G401 (cell line): ENCODE data around the gene MTG1. TPM values are rescaled to one million over a fixed set of nuclear protein-coding genes. Genes with fewer than 3 reads are reported as not detected.
"Not testable (repeated sequence)": the region's sequence is repeated elsewhere in the genome, so short reads cannot be mapped to it uniquely, and the experiment has no call there.

Experiments
- DNase-seq: peaks from one replicate; pipeline ENCODE4 v3.0.0-alpha.2; 2015; ENCODE audit warnings: low spot score
- in situ Hi-C: cut with HindIII; loops from 2 replicates; pipeline ENCODE4 v1.10.0; 2016; ENCODE audit warnings: low sequenced_read_pairs, mixed read lengths
- total RNA-seq: library from RNA; depleted of rRNA; stranded (reverse); fragments of >200 nt; shearing (Covaris generic); gene quantifications from 2 replicates; pipeline ENCODE4 v1.2.3, GENCODE V29; 2014

MTG1 gene
- total RNA-seq, 1 experiment from 2014 or later = 66.8 TPM

- no peak for DNase-seq
- in situ Hi-C loops = no loop called here
Measured at GRCh38 chr10:133358162-133358924, 35.6 kb upstream of the MTG1 start.

DNA sequence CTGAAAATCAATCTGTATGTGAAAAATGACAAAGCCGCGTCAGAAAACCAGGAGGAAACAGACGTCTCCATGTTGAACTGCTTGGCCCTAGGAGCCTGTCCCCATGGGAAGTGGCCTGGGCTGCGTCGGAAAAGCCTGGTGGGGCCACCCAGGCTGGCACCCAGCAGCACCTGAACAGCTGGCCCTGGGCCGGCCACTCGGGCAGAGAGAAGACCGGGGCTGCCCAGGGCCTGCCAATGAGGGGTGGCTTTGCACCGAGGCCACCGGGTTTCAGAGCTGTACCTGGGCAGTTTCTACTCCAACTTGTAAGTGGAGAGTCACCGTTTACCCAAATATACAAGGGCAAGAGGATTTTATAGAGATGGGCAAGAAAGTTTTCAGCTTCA lies 35.0 kb upstream of the MTG1 start:
- in situ Hi-C loops = no loop called here
- DNase-seq = no peak

GRCh38 chr10:133359554-133359971 lies 34.4 kb upstream of the MTG1 start:
- in situ Hi-C loops = no loop called here
- DNase-seq = peak; percentile 58

DNA sequence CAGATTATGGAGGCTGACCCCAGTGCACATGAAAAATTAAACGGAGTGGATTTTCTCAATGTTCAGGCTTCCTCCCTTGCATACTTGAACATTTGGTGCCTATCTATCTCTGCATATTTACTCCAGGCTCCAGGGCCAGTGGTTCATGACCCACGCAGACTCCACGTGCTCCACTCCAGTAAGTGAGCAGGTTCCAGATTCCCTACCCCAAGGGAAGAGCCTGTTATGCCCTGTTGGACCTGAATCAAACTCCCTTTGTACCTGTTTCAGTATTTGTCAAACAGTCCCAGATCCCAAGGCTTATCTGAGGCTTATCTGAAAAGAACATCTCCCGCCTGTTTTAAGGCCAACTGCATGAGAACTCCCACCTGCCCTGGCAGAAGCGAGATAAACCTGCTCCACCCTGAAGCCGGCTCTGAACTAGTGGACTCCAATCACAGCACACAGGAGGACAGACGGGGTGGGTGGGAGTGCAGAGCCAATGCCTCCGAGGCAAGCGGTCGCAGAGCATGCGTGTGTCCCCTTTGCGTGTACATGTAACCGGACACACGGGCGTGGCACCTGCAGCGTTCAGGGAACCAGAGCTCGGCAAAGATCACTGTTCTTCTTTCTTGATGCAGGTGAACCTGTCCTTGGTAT lies 33.9 kb upstream of the MTG1 start:
- DNase-seq = no peak
- in situ Hi-C loops = no loop called here

GRCh38 chr10:133361227-133361626 lies 32.7 kb upstream of the MTG1 start:
- in situ Hi-C loops = no loop called here
- DNase-seq = no peak

- in situ Hi-C loops = no loop called here
- DNase-seq = no peak
Measured at GRCh38 chr10:133361773-133362441, 32.0 kb upstream of the MTG1 start.

DNA sequence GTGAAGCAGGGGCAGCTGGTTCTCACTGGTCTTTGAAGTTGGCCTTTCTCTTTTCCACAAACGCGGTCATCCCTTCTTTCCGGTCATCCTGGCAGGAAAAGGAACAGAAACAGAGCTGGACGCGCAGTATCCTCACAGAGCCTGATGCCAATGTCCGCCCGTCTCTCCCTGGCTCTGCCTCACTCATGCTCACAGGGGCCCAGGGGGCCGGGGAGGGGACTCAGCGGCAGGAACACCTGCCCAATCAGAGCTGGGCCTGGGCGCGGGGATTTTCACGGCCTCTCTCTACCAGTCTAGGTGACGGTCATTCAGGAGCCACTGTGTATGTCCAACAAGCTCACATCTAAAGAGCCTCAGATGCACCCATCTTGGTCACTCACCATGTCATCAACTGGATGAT lies 31.1 kb upstream of the MTG1 start:
- DNase-seq = no peak
- in situ Hi-C loops = no loop called here

DNA sequence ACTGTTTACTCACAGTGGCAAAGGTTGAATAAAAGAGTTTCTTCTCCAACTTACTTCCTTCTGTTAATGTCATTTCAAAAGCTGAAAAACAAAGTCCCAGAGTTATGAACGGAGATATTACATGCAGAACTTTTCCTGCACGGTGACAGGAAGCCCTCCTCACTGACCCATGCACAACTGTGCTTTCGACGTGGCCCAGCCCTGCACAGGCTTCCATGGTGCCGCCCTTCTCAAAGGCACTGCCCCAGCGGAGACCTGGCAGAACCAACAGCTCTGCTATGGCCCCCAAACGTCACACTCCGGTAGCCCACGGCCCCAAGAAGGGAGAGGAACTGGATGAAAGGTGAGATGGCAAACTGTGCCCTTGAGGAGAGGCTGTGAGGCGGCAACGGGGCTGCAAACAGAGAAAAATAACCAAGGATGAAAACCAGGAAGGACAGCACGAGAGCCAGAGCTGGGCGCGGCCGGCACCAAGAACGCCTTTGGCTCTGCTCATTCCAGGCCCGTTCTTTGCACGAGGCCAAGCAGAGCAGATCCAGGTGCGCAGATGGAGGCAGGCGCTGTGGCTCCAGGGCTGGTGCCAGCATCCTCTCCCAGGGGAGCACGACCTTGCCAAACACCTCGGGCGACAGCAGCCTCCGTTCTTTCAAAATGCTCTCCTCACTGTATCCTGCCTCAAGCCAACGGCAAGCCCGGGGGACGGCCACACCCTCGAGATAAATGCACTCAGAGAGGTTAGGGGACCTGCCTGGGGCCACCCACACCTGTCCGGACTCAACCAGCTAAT lies 29.1 kb upstream of the MTG1 start:
- in situ Hi-C loops = no loop called here
- peak; percentile 73 for DNase-seq

DNA sequence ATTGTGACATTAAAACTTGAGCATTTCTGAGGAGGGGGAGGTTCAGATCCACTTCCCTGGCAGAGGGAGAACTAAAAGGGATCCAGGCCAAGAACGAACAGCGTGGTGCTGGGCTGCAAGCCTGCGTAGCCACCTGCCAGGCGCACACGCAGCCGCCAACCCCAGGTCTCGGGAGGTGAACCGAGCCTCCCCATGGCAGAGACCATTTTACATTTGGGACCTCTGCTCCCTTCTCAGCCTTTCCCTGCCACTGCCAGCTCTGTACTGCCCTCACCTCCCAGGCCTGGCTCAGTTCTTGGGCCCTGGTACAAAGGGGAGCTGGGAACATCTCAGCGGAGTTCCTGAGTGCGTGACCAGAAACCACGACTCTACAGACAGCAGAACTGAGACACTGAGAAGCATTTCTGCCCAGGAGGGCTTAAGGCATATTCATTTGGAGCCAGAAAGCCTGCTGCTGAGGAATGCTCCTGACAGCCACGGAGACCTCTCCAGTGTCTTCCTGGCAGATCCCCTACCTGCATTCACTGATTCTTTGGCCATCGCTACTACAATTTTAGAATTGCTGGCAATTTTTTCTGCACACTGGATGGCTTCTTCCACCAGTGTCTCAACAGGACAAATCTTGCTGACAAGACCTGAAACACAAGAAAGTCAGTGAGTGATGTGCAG lies 28.4 kb upstream of the MTG1 start:
- in situ Hi-C loops = no loop called here
- peak; percentile 68 for DNase-seq

GRCh38 chr10:133366130-133366478 lies 27.9 kb upstream of the MTG1 start:
- no peak for DNase-seq
- in situ Hi-C loops = no loop called here

- no peak for DNase-seq
- in situ Hi-C loops = no loop called here
Measured at GRCh38 chr10:133366751-133367150, 27.2 kb upstream of the MTG1 start.

- DNase-seq, in situ Hi-C loops: not testable (repeated sequence)
Measured at GRCh38 chr10:133367461-133367860, 26.5 kb upstream of the MTG1 start.

GRCh38 chr10:133368153-133368552 lies 25.8 kb upstream of the MTG1 start:
- in situ Hi-C loops = no loop called here
- no peak for DNase-seq

DNA sequence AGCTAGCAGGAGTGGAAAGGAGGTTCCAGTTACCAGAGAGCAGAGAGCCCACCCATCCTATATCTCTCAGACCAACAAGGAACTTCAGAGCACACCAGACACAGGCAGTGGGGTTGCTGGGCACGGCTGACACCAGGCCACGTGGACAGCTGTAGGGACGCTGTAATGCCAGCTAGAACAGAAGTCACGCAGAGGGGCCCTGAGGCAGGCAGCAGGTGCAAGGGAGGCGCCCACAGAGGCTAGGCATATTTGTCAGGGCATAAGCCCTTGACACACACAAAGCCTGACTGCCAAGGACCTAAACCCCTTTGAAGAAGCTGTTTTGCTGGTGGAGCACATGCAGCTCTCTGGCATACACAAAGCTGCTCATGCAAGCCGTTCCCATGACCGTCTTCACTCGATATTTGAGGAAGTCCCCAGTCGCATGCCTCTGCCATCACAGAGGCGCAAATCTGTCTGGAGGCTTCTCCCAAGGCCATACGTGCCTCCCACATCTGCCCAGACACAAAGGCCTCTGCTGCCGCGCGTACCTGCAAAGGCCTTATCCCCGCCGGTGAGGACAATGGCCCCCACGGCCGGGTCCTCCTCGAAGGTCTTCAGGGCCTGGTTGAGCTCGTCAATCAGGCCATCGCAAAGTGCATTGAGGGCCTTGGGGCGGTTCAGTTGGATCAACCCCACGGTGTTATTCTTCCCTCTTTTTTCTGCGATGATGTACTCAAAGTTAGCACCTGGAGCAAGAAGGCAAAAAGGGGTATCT lies 23.7 kb upstream of the MTG1 start:
- no peak for DNase-seq
- in situ Hi-C loops = no loop called here

- DNase-seq = no peak
- in situ Hi-C loops = no loop called here
Measured at GRCh38 chr10:133372507-133372906, 21.4 kb upstream of the MTG1 start.

DNA sequence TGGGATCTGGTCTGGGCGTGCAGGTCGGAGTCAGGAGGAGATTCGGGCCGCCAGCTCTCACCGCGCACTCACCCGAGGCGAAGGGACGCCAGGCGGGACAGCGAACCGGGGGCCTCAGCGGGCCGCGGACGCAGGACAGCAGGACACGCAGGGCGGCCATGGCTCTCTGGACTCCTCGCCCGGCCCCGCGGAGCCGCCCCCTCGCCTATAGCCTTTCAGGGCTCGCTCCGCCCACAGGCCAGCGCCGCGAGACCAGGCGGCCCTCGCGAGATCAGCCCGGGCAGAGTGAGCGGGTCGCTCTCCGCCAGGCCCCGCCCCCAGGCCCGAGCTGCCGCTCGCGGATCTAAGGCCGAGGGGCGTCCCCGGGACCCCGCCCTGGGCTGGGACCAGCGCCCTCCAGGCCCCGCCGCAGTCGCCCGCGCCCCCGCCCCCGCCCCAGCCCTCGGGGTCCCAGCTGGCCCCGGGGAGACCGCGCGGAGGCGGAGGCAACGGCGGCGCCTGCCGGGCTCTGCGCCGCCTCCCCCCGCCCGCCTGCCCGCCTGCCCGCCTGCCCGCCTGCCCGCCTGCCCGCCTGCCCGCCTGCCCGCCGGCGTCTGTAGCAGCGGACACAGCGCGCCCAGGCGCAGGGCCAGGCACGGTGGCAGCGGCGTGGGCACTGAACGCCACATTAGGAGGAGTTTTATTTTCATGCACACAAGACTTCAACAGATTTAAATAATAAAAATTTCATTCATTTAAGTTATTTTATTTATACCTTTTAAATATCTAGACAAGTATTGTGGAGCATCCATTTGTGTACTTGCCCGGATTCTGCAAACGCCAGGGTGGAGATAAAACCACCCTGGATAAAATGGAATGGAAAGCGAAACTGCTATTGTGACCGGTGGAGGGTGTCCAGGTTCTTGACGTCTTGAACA lies 20.5 kb upstream of the MTG1 start, which contains the start of gene ECHS1:
ECHS1 (minus strand) TSS at position 181 of the 917 bp plus-strand sequence; CDS start at position 160, 21 bp downstream.
- DNase-seq = peak; percentile 92
- in situ Hi-C loops = no loop called here

GRCh38 chr10:133375357-133376115 lies 18.4 kb upstream of the MTG1 start:
- in situ Hi-C loops = no loop called here
- no peak for DNase-seq
